Vagina (tissue), 2 donors: ENCODE measurements around the gene AZU1.

ENCODE experiments used
- CTCF ChIP-seq, 3 experiments: fragments of 450-650 bp in 2 of 3; fragments of 200-600 bp in 1 of 3; sonication (generic) in 1 of 3; IDR thresholded peaks; one replicate each; pipeline ENCODE4 v1.5.1; 2017 to 2019; ENCODE audit warnings: antibody characterized with exemption in 3 of 3, mild to moderate bottlenecking in 2 of 3, moderate library complexity in 2 of 3
- POLR2A ChIP-seq, 2 donors: fragments of 450-650 bp; IDR thresholded peaks; one replicate each; pipeline ENCODE4 v1.6.1; 2017; ENCODE audit warnings: antibody characterized with exemption in 2 of 2, mild to moderate bottlenecking in 2 of 2, moderate library complexity in 2 of 2

DNA sequence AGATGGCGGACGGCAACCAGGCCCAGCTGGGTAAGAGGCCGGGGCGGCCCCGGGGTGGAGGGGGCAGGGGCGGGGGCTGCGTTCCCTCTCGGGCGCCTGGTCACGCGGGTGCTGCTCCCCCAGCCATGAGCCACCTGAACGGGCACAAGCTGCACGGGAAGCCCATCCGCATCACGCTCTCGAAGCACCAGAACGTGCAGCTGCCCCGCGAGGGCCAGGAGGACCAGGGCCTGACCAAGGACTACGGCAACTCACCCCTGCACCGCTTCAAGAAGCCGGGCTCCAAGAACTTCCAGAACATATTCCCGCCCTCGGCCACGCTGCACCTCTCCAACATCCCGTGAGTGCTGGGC lies 19.2 kb upstream of the AZU1 start:
- TF ChIP-seq CTCF (IDR thresholded peaks at IDR 0.05) (no peak), POLR2A (IDR thresholded peaks at IDR 0.05) (no peak)
